ENCODE measurements around the gene PI4KA. TPM values are rescaled to one million over a fixed set of nuclear protein-coding genes. Genes with fewer than 3 reads are reported as not detected.
"Not testable (repeated sequence)": the region's sequence is repeated elsewhere in the genome, so short reads cannot be mapped to it uniquely, and the experiment has no call there.

PI4KA gene
- total RNA-seq, 1 donor from 2014 or later: 150 TPM

DNA sequence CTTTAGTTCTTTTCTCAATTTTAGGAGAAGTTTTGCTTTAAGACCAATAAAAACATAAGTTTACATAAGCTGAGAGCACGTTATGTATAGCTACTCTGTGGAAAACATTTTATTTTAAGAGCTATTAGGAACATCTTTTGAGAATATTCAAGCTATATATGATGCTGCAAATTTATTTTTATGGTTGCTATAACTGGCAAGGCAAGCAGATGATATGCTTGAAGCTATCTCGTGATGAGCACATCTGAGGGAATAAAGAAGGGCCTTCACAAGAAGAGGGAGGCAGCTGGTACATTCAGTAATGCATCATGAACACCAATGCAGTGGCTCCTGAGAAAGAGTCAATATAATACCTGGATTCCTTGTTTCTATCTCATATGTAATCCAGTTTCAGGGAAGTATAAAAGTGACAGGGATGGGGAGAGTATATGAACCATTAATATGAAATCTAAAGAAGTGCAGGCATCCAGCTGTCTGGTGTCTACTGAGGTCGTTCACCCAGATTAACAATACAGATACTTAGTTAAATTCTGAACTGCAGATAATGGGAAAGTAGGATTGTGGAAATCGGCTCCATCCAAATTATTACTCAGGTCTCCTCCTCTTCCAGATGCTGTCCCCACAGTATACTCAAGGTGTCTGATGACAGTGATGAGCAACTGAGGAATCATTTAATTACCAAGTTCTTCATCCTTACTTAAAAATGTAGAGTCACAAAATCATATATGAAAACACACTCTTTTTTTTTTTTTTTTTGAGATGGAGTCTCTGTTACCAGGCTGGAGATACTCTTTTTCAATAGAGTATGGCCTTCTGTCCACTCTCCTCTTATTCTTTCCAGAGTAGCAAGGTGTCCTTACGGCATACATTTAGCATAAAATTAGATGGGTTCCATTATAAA, 185.1 kb downstream of the PI4KA start:
- intact Hi-C loops (cut with DNase I): no loop called here
- no peaks in the 10 kb centered on the region for H3K4me1 ChIP-seq
- no peak overlapping the region for H3K27ac ChIP-seq
- H3K36me3 ChIP-seq: no peaks in the 10 kb centered on the region
- H3K27me3 ChIP-seq: peaks cover 5% of the 10 kb centered on the region
- H3K4me3 ChIP-seq: no peak overlapping the region
- DNase-seq (ENCODE audit: low spot score in 2 of 2): no peak
- no peaks in the 10 kb centered on the region for H3K9me3 ChIP-seq
- TF ChIP-seq, protein P1, sequence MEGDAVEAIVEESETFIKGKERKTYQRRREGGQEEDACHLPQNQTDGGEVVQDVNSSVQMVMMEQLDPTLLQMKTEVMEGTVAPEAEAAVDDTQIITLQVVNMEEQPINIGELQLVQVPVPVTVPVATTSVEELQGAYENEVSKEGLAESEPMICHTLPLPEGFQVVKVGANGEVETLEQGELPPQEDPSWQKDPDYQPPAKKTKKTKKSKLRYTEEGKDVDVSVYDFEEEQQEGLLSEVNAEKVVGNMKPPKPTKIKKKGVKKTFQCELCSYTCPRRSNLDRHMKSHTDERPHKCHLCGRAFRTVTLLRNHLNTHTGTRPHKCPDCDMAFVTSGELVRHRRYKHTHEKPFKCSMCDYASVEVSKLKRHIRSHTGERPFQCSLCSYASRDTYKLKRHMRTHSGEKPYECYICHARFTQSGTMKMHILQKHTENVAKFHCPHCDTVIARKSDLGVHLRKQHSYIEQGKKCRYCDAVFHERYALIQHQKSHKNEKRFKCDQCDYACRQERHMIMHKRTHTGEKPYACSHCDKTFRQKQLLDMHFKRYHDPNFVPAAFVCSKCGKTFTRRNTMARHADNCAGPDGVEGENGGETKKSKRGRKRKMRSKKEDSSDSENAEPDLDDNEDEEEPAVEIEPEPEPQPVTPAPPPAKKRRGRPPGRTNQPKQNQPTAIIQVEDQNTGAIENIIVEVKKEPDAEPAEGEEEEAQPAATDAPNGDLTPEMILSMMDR (IDR thresholded peaks at IDR 0.05): no peak

DNA sequence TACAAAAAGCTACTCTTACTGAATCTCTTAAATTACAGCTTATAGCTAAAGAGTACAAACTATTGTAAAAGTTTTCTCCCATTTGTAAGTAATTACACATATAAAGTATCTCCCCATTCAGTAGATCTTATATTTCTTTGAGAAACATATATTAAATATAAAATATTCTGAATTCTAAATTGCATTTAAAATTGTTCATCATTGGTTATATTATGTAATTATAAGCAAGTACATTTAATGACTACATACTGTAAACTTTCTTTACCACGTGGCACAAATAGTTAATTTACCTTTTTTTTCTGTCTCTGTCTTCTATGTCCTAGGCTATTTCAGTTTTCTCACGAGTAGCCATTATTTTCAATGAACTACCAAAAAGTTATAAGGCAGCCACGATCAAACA, 185.9 kb downstream of the PI4KA start:
- Histone ChIP-seq H3K4me3 (no peak overlapping the region), H3K9me3 (no peaks in the 10 kb centered on the region), H3K27ac (no peak overlapping the region), H3K36me3 (no peaks in the 10 kb centered on the region), H3K27me3 (peaks cover 5% of the 10 kb centered on the region), H3K4me1 (no peaks in the 10 kb centered on the region)
- intact Hi-C loops (cut with DNase I): no loop called here
- no peak for DNase-seq (ENCODE audit: low spot score in 2 of 2)
- TF ChIP-seq, protein P1 (IDR thresholded peaks at IDR 0.05): no peak

DNA sequence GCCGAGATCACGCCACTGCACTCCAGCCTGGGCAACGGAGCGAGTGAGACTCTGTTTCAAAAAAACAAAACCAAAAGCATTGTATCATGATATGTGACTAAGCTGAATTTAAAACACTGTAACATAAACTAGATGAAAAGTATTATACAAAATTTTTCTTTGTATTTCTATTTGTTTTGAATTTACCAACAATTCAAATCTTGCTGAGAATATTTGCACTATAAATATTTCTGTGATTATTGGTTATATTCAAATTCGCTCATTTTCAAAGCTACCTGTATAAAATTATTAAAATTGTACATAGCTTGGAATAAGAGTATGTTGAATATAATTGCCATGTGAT, 186.6 kb downstream of the PI4KA start:
- no peak overlapping the region for H3K4me3 ChIP-seq
- H3K27me3 ChIP-seq: peaks cover 5% of the 10 kb centered on the region
- no peaks in the 10 kb centered on the region for H3K36me3 ChIP-seq
- H3K27ac ChIP-seq: no peak overlapping the region
- H3K9me3 ChIP-seq: no peaks in the 10 kb centered on the region
- TF ChIP-seq, protein P1 (IDR thresholded peaks at IDR 0.05): no peak
- intact Hi-C loops (cut with DNase I): no loop called here
- DNase-seq (ENCODE audit: low spot score in 2 of 2): no peak
- no peaks in the 10 kb centered on the region for H3K4me1 ChIP-seq

DNA sequence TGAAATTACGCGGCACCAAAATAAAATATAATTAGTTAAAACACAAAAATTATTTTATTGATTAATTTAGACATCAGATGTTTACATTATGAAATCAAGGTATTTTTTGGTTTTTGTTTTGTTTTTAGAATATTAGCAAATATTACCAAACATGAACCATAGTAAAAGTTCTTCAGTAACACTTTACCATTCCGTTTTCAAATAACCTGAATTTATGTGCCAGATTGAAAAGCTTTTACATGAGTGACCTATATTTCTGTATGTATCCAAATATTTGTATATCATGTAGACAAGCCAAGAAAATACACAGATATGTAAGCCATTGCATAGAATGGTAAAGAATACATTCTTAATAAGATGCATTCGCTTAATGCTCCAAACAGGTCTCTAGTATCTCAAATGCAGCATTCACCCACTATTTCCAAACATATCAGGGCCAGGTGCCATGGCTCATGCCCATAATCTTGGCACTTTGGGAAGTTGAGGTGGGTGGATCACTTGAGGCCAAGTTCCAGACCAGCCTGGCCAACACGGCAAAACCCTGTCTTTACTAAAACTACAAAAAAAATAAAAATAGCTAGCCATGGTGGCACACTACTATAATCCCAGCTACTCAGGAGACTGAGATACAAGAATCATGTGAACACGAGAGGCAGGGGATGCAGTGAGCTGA, 187.1 kb downstream of the PI4KA start:
- no peak overlapping the region for H3K27ac ChIP-seq
- no peaks in the 10 kb centered on the region for H3K4me1 ChIP-seq
- DNase-seq (ENCODE audit: low spot score in 2 of 2): no peak
- TF ChIP-seq, protein P1 (IDR thresholded peaks at IDR 0.05): no peak
- H3K27me3 ChIP-seq: peaks cover 5% of the 10 kb centered on the region
- intact Hi-C loops (cut with DNase I): no loop called here
- H3K4me3 ChIP-seq: no peak overlapping the region
- no peaks in the 10 kb centered on the region for H3K9me3 ChIP-seq
- no peaks in the 10 kb centered on the region for H3K36me3 ChIP-seq

DNA sequence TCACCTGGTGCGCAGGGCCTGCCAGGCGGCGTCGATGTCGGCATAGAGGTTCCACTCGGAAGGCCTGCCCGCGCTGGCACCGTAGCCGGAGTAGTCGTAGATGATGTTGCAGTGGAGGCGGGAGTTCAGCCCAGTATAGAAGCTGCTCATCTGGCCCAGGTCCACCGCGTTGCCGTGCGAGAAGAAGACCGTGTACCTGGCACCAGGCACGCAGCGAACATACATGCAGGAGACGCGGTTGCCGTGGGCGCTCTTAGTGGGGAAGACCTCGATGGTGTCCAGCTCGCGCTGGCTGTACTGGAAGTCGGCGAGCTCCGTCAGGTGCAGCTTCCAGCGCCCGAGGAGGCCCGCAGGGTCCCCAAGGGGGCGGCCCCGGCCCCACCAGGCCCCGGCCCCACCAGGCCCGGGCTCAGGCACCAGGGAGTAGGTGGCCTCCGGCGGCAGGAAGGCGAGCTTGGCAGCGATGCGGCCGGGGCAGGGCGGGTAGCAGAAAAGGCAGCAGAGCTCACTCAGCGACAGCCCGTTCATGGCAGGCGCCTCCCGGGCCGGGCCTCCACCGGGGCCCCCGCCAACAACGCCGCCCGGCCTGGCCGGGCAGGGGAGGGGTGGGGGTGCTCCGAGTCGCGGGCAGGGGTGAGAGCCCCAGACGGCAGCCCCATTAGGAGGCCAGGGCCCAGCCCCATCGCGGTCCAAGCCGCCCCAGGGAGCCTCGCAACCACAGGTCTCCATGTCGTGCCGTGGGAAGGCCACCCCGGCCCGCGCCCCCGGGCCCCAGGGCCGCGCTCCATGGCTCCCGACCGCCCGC, 188.0 kb downstream of the PI4KA start:
- H3K36me3 ChIP-seq; DNase-seq (ENCODE audit: low spot score in 2 of 2); H3K4me1 ChIP-seq; H3K27ac ChIP-seq; H3K27me3 ChIP-seq; H3K4me3 ChIP-seq; intact Hi-C loops (cut with DNase I); H3K9me3 ChIP-seq: not testable (repeated sequence)

DNA sequence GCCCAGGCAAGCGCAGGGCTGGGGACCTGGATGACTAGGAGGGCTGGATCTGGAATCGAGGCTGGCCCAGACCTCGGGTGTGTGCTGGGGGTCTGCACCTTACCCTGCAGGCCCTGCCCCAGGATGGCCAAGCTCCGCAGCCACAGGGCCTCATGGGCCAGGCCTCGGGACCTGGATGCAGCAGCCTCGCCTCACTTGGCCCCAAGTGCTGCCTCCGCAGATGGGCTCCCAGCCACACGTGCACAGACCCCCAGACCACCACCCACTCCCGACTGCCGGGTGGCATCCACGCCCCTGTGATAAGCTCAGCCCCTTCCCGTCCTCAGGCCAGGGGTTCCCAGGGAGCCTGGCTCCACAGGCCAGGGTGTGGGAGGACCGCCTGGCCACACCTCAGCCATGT, 188.7 kb downstream of the PI4KA start:
- intact Hi-C loops (cut with DNase I); H3K36me3 ChIP-seq; H3K4me3 ChIP-seq; H3K9me3 ChIP-seq; H3K27ac ChIP-seq; H3K4me1 ChIP-seq; H3K27me3 ChIP-seq; DNase-seq (ENCODE audit: low spot score in 2 of 2): not testable (repeated sequence)

DNA sequence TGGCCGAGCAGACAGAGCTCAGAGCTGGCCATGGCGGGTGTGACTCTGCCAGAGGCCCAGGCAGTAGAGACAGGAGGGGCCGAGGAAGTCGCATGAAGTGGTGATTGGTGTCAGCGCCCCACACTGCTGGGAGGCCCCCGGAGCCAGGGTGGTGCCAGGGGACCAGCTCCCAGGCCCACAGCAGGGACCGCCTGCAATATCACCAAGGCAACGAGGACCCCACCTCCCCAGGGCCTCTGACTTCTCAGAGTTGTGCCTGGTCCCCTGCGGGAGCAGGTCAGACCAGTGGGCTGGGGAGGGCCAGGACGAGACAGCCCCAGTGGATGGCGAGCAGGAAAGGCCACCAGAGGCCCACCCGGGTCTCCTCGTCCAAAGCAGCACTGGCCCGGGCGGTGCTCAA, 189.1 kb downstream of the PI4KA start:
- H3K4me1 ChIP-seq; DNase-seq (ENCODE audit: low spot score in 2 of 2); H3K27ac ChIP-seq; H3K9me3 ChIP-seq; H3K36me3 ChIP-seq; intact Hi-C loops (cut with DNase I); H3K4me3 ChIP-seq; H3K27me3 ChIP-seq: not testable (repeated sequence)

DNA sequence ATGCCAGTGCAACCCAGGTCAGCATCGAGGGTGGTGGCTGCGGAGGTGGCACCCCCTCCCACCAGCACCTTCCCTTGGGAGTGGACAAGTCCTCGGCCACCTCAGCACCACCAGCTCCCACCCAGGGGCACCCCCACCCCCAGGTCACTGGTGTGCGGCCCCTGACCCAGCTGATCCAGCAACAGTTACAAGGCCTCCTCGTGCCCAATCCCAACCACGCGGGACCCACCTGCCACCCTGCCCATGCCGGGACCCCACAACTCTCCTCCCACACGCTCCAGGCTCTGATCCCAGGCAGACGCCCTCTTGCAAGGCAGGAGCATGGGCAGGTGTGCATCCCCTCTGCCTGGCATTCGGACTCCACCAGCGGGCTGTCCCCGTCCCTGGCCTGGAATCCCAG, 189.8 kb downstream of the PI4KA start:
- H3K27me3 ChIP-seq; H3K4me3 ChIP-seq; H3K9me3 ChIP-seq; H3K4me1 ChIP-seq; H3K27ac ChIP-seq; DNase-seq (ENCODE audit: low spot score in 2 of 2); H3K36me3 ChIP-seq; intact Hi-C loops (cut with DNase I): not testable (repeated sequence)

DNA sequence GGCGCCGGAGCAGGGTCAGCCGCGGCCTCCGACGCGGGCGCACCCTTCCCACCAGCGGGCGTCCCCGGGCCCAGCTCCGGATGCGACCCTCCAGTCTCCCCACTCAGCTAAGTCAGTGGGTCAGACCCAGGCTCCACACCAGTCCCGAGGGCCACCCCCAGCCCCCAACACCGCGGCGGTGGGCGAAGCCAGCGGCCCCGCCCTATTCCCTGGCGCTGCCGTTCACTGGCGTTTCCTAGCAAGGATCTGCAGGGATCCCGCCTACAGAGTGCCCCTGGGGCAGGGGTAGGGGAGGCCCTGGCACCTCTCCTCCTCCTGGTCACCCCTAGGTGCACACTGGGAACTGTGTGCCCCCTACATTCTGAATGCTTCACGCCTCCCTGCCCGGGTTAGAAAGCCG, 190.4 kb downstream of the PI4KA start:
- H3K27me3 ChIP-seq; intact Hi-C loops (cut with DNase I); H3K9me3 ChIP-seq; H3K4me3 ChIP-seq; H3K27ac ChIP-seq; H3K4me1 ChIP-seq; H3K36me3 ChIP-seq; DNase-seq (ENCODE audit: low spot score in 2 of 2): not testable (repeated sequence)
